ENCODE results near the gene SHISA6.

Gene SHISA6

DNA sequence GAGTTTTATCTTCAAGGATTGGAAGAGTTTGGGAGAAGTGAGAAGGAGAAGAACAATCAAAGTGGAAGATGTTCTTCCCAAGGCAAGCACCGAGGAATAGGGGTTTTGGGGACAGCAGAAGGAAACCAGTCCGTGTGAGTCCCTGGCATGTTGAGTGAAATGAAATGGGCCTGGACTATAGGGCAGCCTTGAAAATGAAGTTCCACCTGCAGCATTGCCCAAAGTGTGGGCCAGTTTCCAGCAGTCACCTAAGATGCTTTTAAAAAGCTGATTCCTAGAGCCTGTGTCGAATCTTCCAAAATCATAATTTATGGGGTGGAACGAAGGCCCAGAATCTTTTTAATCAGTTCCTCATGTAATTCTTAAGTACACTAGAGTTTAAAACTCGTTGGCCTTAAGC is 297.4 kb downstream of the SHISA6 start:
- H2AFZ ChIP-seq (ENCODE audit: low read depth, low read length), result no peak overlapping the region
- no peaks in the 10 kb centered on the region for H3K79me1 ChIP-seq (replicated peaks; ENCODE audit: low read length, poor library complexity, severe bottlenecking)
- no peak overlapping the region for H2BK120ac ChIP-seq (ENCODE audit: low read depth, low read length)
- no peak overlapping the region for H3K4me2 ChIP-seq (ENCODE audit: low read length, poor library complexity, severe bottlenecking)
- no peak overlapping the region for H3K23ac ChIP-seq (ENCODE audit: low read length in 2 of 2)
- H3K4me1 ChIP-seq (ENCODE audit: control insufficient read depth, insufficient read depth, low read depth, low read length), result no peaks in the 10 kb centered on the region
- H3K27ac ChIP-seq (ENCODE audit: low read length, poor library complexity, severe bottlenecking), result no peak overlapping the region
- no peak overlapping the region for H3K14ac ChIP-seq (ENCODE audit: low read length in 2 of 2)
- H2BK15ac ChIP-seq (ENCODE audit: low read depth, poor library complexity, severe bottlenecking), result no peak overlapping the region
- no peak overlapping the region for H2BK12ac ChIP-seq (ENCODE audit: low read length in 2 of 2)
- H4K91ac ChIP-seq (ENCODE audit: low read length), result no peak overlapping the region
- no peak overlapping the region for H3K18ac ChIP-seq (ENCODE audit: low read depth in 1 of 2, low read length in 2 of 2)
- H3K27me3 ChIP-seq (ENCODE audit: control insufficient read depth in 1 of 2, insufficient read depth in 1 of 2, low read length in 2 of 2), result no peaks in the 10 kb centered on the region
- H4K8ac ChIP-seq (ENCODE audit: low read length), result no peak overlapping the region
- no peak overlapping the region for H3K4ac ChIP-seq (ENCODE audit: low read depth in 1 of 2, low read length in 2 of 2)
- no peak overlapping the region for H2BK5ac ChIP-seq (ENCODE audit: low read depth, low read length, poor library complexity, severe bottlenecking)
- no peak overlapping the region for H3K9ac ChIP-seq (ENCODE audit: low read length)
- H3K9me3 ChIP-seq (ENCODE audit: control insufficient read depth, low read length), result peaks cover 32% of the 10 kb centered on the region
- H2AK5ac ChIP-seq (ENCODE audit: low read length, severe bottlenecking), result no peak overlapping the region
- DNase-seq, result no peak
- WGBS, result 86% methylated on average over 2 of the region's 5 CpGs
- no peak overlapping the region for H3K4me3 ChIP-seq (ENCODE audit: insufficient read depth in 1 of 2, low read depth in 1 of 2, low read length in 2 of 2)
- no peaks in the 10 kb centered on the region for H3K36me3 ChIP-seq (ENCODE audit: control insufficient read depth in 1 of 2, insufficient read depth in 2 of 2, low read depth in 1 of 2, low read length in 2 of 2)

DNA sequence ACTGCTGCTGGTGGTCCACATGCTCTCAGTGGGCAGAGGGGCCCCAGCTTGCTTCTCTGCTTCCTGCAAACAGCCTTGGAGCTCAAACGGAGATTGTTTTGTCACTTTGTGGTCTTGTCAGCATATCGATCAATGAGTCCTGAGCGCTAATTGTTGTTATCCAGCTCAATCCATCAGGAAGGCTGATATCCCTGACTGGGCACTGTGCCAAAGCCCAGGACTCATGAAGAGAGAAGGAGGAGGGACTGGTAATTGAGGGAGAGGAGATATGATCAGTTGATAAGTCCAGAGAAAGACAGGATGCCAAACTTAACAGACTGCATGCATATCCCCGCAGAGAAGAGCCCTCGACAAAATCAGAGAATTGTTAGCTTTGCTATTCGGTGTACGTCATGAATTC is 298.6 kb downstream of the SHISA6 start:
- Histone ChIP-seq H4K8ac (ENCODE audit: low read length) (no peak overlapping the region), H2BK15ac (ENCODE audit: low read depth, poor library complexity, severe bottlenecking) (no peak overlapping the region), H3K9me3 (ENCODE audit: control insufficient read depth, low read length) (peaks cover 36% of the 10 kb centered on the region), H2AK5ac (ENCODE audit: low read length, severe bottlenecking) (no peak overlapping the region), H3K36me3 (ENCODE audit: control insufficient read depth in 1 of 2, insufficient read depth in 2 of 2, low read depth in 1 of 2, low read length in 2 of 2) (no peaks in the 10 kb centered on the region), H2BK120ac (ENCODE audit: low read depth, low read length) (no peak overlapping the region), H2AFZ (ENCODE audit: low read depth, low read length) (no peak overlapping the region), H3K4me3 (ENCODE audit: insufficient read depth in 1 of 2, low read depth in 1 of 2, low read length in 2 of 2) (no peak overlapping the region), H3K4me2 (ENCODE audit: low read length, poor library complexity, severe bottlenecking) (no peak overlapping the region), H3K4ac (ENCODE audit: low read depth in 1 of 2, low read length in 2 of 2) (no peak overlapping the region), H3K14ac (ENCODE audit: low read length in 2 of 2) (no peak overlapping the region), H3K79me1 (replicated peaks; ENCODE audit: low read length, poor library complexity, severe bottlenecking) (no peaks in the 10 kb centered on the region), H4K91ac (ENCODE audit: low read length) (peak overlapping the region; percentile 39), H3K18ac (ENCODE audit: low read depth in 1 of 2, low read length in 2 of 2) (no peak overlapping the region), H3K9ac (ENCODE audit: low read length) (no peak overlapping the region), H3K4me1 (ENCODE audit: control insufficient read depth, insufficient read depth, low read depth, low read length) (no peaks in the 10 kb centered on the region), H3K27me3 (ENCODE audit: control insufficient read depth in 1 of 2, insufficient read depth in 1 of 2, low read length in 2 of 2) (no peaks in the 10 kb centered on the region), H3K27ac (ENCODE audit: low read length, poor library complexity, severe bottlenecking) (no peak overlapping the region), H2BK5ac (ENCODE audit: low read depth, low read length, poor library complexity, severe bottlenecking) (no peak overlapping the region), H3K23ac (ENCODE audit: low read length in 2 of 2) (no peak overlapping the region), H2BK12ac (ENCODE audit: low read length in 2 of 2) (no peak overlapping the region)
- DNase-seq, result no peak
- WGBS, result 75% methylated on average over 7 of the region's 7 CpGs

DNA sequence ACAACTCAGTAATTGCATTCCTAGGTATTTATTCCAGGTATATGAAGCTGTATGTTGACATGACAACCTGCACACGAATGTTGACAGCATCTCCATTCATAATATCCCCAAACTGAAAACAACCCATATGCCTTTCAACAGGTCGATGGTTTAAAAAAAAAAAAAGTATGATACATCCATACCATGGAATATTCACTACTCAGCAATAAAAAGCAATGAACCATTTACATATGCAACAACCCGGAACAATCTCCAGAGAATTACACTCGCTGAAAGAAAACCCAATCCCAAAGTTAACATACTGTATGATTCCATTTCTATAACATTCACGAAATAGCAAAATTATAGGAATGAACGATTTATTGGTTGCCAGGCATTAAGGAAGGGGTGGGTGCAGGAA is 304.0 kb downstream of the SHISA6 start:
- Histone ChIP-seq H2BK15ac (ENCODE audit: low read depth, poor library complexity, severe bottlenecking) (no peak overlapping the region), H3K9me3 (ENCODE audit: control insufficient read depth, low read length) (peaks cover 29% of the 10 kb centered on the region), H2BK12ac (ENCODE audit: low read length in 2 of 2) (no peak overlapping the region), H2AK5ac (ENCODE audit: low read length, severe bottlenecking) (no peak overlapping the region), H3K14ac (ENCODE audit: low read length in 2 of 2) (no peak overlapping the region), H3K18ac (ENCODE audit: low read depth in 1 of 2, low read length in 2 of 2) (no peak overlapping the region), H2BK5ac (ENCODE audit: low read depth, low read length, poor library complexity, severe bottlenecking) (no peak overlapping the region), H3K4me3 (ENCODE audit: insufficient read depth in 1 of 2, low read depth in 1 of 2, low read length in 2 of 2) (no peak overlapping the region), H3K79me1 (replicated peaks; ENCODE audit: low read length, poor library complexity, severe bottlenecking) (no peaks in the 10 kb centered on the region), H3K4ac (ENCODE audit: low read depth in 1 of 2, low read length in 2 of 2) (no peak overlapping the region), H4K91ac (ENCODE audit: low read length) (no peak overlapping the region), H3K4me2 (ENCODE audit: low read length, poor library complexity, severe bottlenecking) (no peak overlapping the region), H2BK120ac (ENCODE audit: low read depth, low read length) (no peak overlapping the region), H3K27me3 (ENCODE audit: control insufficient read depth in 1 of 2, insufficient read depth in 1 of 2, low read length in 2 of 2) (no peaks in the 10 kb centered on the region), H3K23ac (ENCODE audit: low read length in 2 of 2) (no peak overlapping the region), H3K4me1 (ENCODE audit: control insufficient read depth, insufficient read depth, low read depth, low read length) (no peaks in the 10 kb centered on the region), H3K9ac (ENCODE audit: low read length) (no peak overlapping the region), H3K27ac (ENCODE audit: low read length, poor library complexity, severe bottlenecking) (no peak overlapping the region), H3K36me3 (ENCODE audit: control insufficient read depth in 1 of 2, insufficient read depth in 2 of 2, low read depth in 1 of 2, low read length in 2 of 2) (no peaks in the 10 kb centered on the region), H4K8ac (ENCODE audit: low read length) (no peak overlapping the region), H2AFZ (ENCODE audit: low read depth, low read length) (no peak overlapping the region)
- WGBS, result 81% methylated on average over 5 of the region's 6 CpGs
- no peak for DNase-seq

DNA sequence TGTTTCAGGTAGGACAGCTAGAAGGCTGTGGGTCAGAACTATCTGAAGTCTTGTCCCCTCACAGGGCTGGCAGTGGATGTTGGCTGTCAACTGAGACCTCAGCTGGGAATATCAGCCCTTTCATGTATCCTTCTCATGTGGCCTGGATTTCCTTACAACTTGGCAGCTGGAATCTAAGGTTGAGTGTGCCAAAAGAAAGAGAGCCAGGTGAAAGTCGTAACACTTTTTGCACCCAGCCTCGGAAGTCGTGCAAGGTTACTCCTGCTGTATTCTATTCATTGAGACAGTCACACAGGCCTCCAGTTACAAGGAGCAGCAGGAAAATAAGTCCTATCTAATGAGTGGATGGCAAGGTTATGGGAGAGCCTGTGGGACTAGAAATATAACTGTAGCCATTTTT is 304.7 kb downstream of the SHISA6 start:
- Histone ChIP-seq H2BK120ac (ENCODE audit: low read depth, low read length) (no peak overlapping the region), H4K91ac (ENCODE audit: low read length) (no peak overlapping the region), H3K23ac (ENCODE audit: low read length in 2 of 2) (no peak overlapping the region), H3K4ac (ENCODE audit: low read depth in 1 of 2, low read length in 2 of 2) (no peak overlapping the region), H3K9ac (ENCODE audit: low read length) (no peak overlapping the region), H2BK12ac (ENCODE audit: low read length in 2 of 2) (no peak overlapping the region), H2AK5ac (ENCODE audit: low read length, severe bottlenecking) (no peak overlapping the region), H3K4me3 (ENCODE audit: insufficient read depth in 1 of 2, low read depth in 1 of 2, low read length in 2 of 2) (no peak overlapping the region), H2AFZ (ENCODE audit: low read depth, low read length) (no peak overlapping the region), H3K4me2 (ENCODE audit: low read length, poor library complexity, severe bottlenecking) (no peak overlapping the region), H3K18ac (ENCODE audit: low read depth in 1 of 2, low read length in 2 of 2) (no peak overlapping the region), H3K36me3 (ENCODE audit: control insufficient read depth in 1 of 2, insufficient read depth in 2 of 2, low read depth in 1 of 2, low read length in 2 of 2) (no peaks in the 10 kb centered on the region), H3K27me3 (ENCODE audit: control insufficient read depth in 1 of 2, insufficient read depth in 1 of 2, low read length in 2 of 2) (no peaks in the 10 kb centered on the region), H2BK5ac (ENCODE audit: low read depth, low read length, poor library complexity, severe bottlenecking) (no peak overlapping the region), H3K4me1 (ENCODE audit: control insufficient read depth, insufficient read depth, low read depth, low read length) (no peaks in the 10 kb centered on the region), H2BK15ac (ENCODE audit: low read depth, poor library complexity, severe bottlenecking) (no peak overlapping the region), H3K79me1 (replicated peaks; ENCODE audit: low read length, poor library complexity, severe bottlenecking) (no peaks in the 10 kb centered on the region), H3K9me3 (ENCODE audit: control insufficient read depth, low read length) (peaks cover 22% of the 10 kb centered on the region), H3K14ac (ENCODE audit: low read length in 2 of 2) (no peak overlapping the region), H3K27ac (ENCODE audit: low read length, poor library complexity, severe bottlenecking) (no peak overlapping the region), H4K8ac (ENCODE audit: low read length) (no peak overlapping the region)
- DNase-seq, result no peak
- WGBS, result 71% methylated on average over 2 of the region's 3 CpGs
